ENCODE data around the gene TMEM151A. TPM values are rescaled to one million over a fixed set of nuclear protein-coding genes. Genes with fewer than 3 reads are reported as not detected.

TMEM151A gene
- total RNA-seq, 2 experiments from 2014 or later, result not detected

- ATAC-seq (peak; percentile 96), DNase-seq (peak; percentile 100)
- CTCF ChIA-PET, result interaction anchor here (0.5 to 8.5 kb wide), 26 partner anchors 8 to 244 kb away, joined by 3 to 75 read pairs (median 4); partner anchors contain the start of genes CD248, MRPL11 and RIN1
- Mint-ChIP-seq H3K9me3 (ENCODE audit: low read depth) (no peaks in the 10 kb centered on the region), H3K27ac (peak within 1 kb of the TSS; percentile 89), H3K36me3 (no peaks in the 10 kb centered on the region), H3K27me3 (peaks cover 30% of the 10 kb centered on the region), H3K4me3 (peak within 1 kb of the TSS; percentile 91), H3K4me1 (peaks cover 41% of the 10 kb centered on the region)
Observed at GRCh38 chr11:66288671-66289547, 2.8 kb upstream of the TMEM151A start, which contains the start of gene YIF1A. Gene YIF1A (minus strand): TSS chr11:66289143. CDS start chr11:66288985, 158 bp downstream.

- Mint-ChIP-seq H3K4me3 (peak overlapping the region; percentile 91), H3K36me3 (no peaks in the 10 kb centered on the region), H3K9me3 (ENCODE audit: low read depth) (no peaks in the 10 kb centered on the region), H3K27me3 (peaks cover 30% of the 10 kb centered on the region), H3K27ac (peak overlapping the region; percentile 73), H3K4me1 (peaks cover 41% of the 10 kb centered on the region)
- peak; percentile 85 for DNase-seq
- peak; percentile 57 for ATAC-seq
- CTCF ChIA-PET, result interaction anchor here (0.7 to 8.5 kb wide), 20 partner anchors 8 to 245 kb away, joined by 3 to 75 read pairs (median 4); partner anchors contain the start of genes CD248, MRPL11 and RIN1
Observed at GRCh38 chr11:66289548-66290329, 2.0 kb upstream of the TMEM151A start.

GRCh38 chr11:66290330-66290621 lies 1.4 kb upstream of the TMEM151A start:
- Mint-ChIP-seq H3K27me3 (peaks cover 30% of the 10 kb centered on the region), H3K27ac (no peak overlapping the region), H3K9me3 (ENCODE audit: low read depth) (no peaks in the 10 kb centered on the region), H3K4me3 (peak overlapping the region; percentile 91), H3K36me3 (no peaks in the 10 kb centered on the region), H3K4me1 (peaks cover 41% of the 10 kb centered on the region)
- CTCF ChIA-PET, result interaction anchor here (1.5 to 4.1 kb wide), 3 partner anchors 9 to 46 kb away, joined by 4 to 31 read pairs (median 8); partner anchors contain the start of gene RIN1
- DNase-seq, result no peak
- ATAC-seq, result no peak

- Mint-ChIP-seq H3K9me3 (ENCODE audit: low read depth) (no peaks in the 10 kb centered on the region), H3K36me3 (no peaks in the 10 kb centered on the region), H3K27ac (no peak overlapping the region), H3K27me3 (peaks cover 30% of the 10 kb centered on the region), H3K4me3 (no peak overlapping the region), H3K4me1 (peaks cover 41% of the 10 kb centered on the region)
- no peak for DNase-seq
- no peak for ATAC-seq
- CTCF ChIA-PET, result interaction anchor here (0.5 to 4.1 kb wide), 6 partner anchors 9 to 127 kb away, joined by 3 to 31 read pairs (median 4); partner anchors contain the start of gene RIN1
Observed at GRCh38 chr11:66291303-66291705, 390 bp upstream of the TMEM151A start.

GRCh38 chr11:66292543-66293332 lies 1.0 kb downstream of the TMEM151A start:
- DNase-seq, result no peak
- H3K27ac Mint-ChIP-seq, result no peak overlapping the region
- H3K4me3 Mint-ChIP-seq, result no peak overlapping the region
- ATAC-seq, result no peak
- H3K4me1 Mint-ChIP-seq, result peaks cover 31% of the 10 kb centered on the region
- peaks cover 30% of the 10 kb centered on the region for H3K27me3 Mint-ChIP-seq
- CTCF ChIA-PET, result no interaction called here
- no peaks in the 10 kb centered on the region for H3K9me3 Mint-ChIP-seq (ENCODE audit: low read depth)
- H3K36me3 Mint-ChIP-seq, result no peaks in the 10 kb centered on the region

- no peak for ATAC-seq
- CTCF ChIA-PET, result interaction anchor here (0.7 to 1.5 kb wide), 2 partner anchors 11 to 18 kb away, joined by 3 read pairs; no protein-coding TSS in a partner anchor
- H3K27ac Mint-ChIP-seq, result no peak overlapping the region
- no peak for DNase-seq
- no peaks in the 10 kb centered on the region for H3K36me3 Mint-ChIP-seq
- H3K27me3 Mint-ChIP-seq, result peaks cover 30% of the 10 kb centered on the region
- H3K4me1 Mint-ChIP-seq, result peaks cover 26% of the 10 kb centered on the region
- H3K4me3 Mint-ChIP-seq, result no peak overlapping the region
- H3K9me3 Mint-ChIP-seq (ENCODE audit: low read depth), result no peaks in the 10 kb centered on the region
Observed at GRCh38 chr11:66293352-66293751, 1.7 kb downstream of the TMEM151A start.

- Mint-ChIP-seq H3K27ac (no peak overlapping the region), H3K36me3 (no peaks in the 10 kb centered on the region), H3K27me3 (peaks cover 30% of the 10 kb centered on the region), H3K4me3 (no peak overlapping the region), H3K9me3 (ENCODE audit: low read depth) (no peaks in the 10 kb centered on the region), H3K4me1 (peaks cover 24% of the 10 kb centered on the region)
- DNase-seq (no peak), ATAC-seq (no peak)
- CTCF ChIA-PET, result interaction anchor here (0.7 to 1.5 kb wide), 2 partner anchors 11 to 17 kb away, joined by 3 read pairs; no protein-coding TSS in a partner anchor
Observed at GRCh38 chr11:66293777-66294625, 2.3 kb downstream of the TMEM151A start.

GRCh38 chr11:66294626-66295620 lies 3.2 kb downstream of the TMEM151A start:
- Mint-ChIP-seq H3K27me3 (peaks cover 28% of the 10 kb centered on the region), H3K4me3 (no peak overlapping the region), H3K27ac (no peak overlapping the region), H3K36me3 (no peaks in the 10 kb centered on the region), H3K9me3 (ENCODE audit: low read depth) (no peaks in the 10 kb centered on the region), H3K4me1 (peaks cover 15% of the 10 kb centered on the region)
- CTCF ChIA-PET, result interaction anchor here (1.5 to 1.9 kb wide), 3 partner anchors 12 to 18 kb away, joined by 3 to 6 read pairs (median 4); no protein-coding TSS in a partner anchor
- DNase-seq, result no peak
- ATAC-seq, result no peak

GRCh38 chr11:66297610-66298009 lies 5.9 kb downstream of the TMEM151A start:
- CTCF ChIA-PET, result interaction anchor here (0.8 to 5.5 kb wide), 5 partner anchors 9 to 50 kb away, joined by 3 to 28 read pairs (median 5); partner anchors contain the start of genes B4GAT1, RAB1B and YIF1A
- Mint-ChIP-seq H3K4me1 (peaks cover 3% of the 10 kb centered on the region), H3K9me3 (ENCODE audit: low read depth) (no peaks in the 10 kb centered on the region), H3K27ac (no peak overlapping the region), H3K4me3 (no peak overlapping the region), H3K36me3 (no peaks in the 10 kb centered on the region), H3K27me3 (peaks cover 10% of the 10 kb centered on the region)
- no peak for ATAC-seq
- no peak for DNase-seq

GRCh38 chr11:66299186-66299585 lies 7.5 kb downstream of the TMEM151A start:
- Mint-ChIP-seq H3K9me3 (ENCODE audit: low read depth) (no peaks in the 10 kb centered on the region), H3K27ac (no peak overlapping the region)
- CTCF ChIA-PET, result interaction anchor here (1.2 to 5.5 kb wide), 3 partner anchors 10 to 90 kb away, joined by 5 to 28 read pairs (median 8); partner anchors contain the start of gene YIF1A

GRCh38 chr11:66302656-66303055 lies 11.0 kb downstream of the TMEM151A start:
- DNase-seq (no peak), ATAC-seq (no peak)
- Mint-ChIP-seq H3K36me3 (no peaks in the 10 kb centered on the region), H3K9me3 (ENCODE audit: low read depth) (no peaks in the 10 kb centered on the region), H3K27me3 (peaks cover 2% of the 10 kb centered on the region), H3K4me1 (no peaks in the 10 kb centered on the region), H3K4me3 (no peak overlapping the region), H3K27ac (no peak overlapping the region)
- CTCF ChIA-PET, result interaction anchor here (2.4 to 5.5 kb wide), 2 partner anchors 10 to 86 kb away, joined by 7 to 28 read pairs; no protein-coding TSS in a partner anchor

More at GRCh38 chr11:66299186-66299585, 7.5 kb downstream of the TMEM151A start:
- ATAC-seq, result no peak
- Mint-ChIP-seq H3K4me3 (no peak overlapping the region), H3K36me3 (no peaks in the 10 kb centered on the region), H3K4me1 (no peaks in the 10 kb centered on the region), H3K27me3 (no peaks in the 10 kb centered on the region)
- DNase-seq, result no peak

Measured in activated CD8-positive, alpha-beta memory T cell treated with anti-CD3 and anti-CD28 coated beads, Interleukin-2, amount 10 ng/mL, durations not matched to agents 7 days and 5 days (primary cell).